NCI-H2107 treated with DMSO at 0.1 percent for 48 hours (cell line): ENCODE data around the gene PCNX3.
"Not testable (repeated sequence)": the region's sequence is repeated elsewhere in the genome, so short reads cannot be mapped to it uniquely, and the experiment has no call there.

Experiments
- DNase-seq: peaks from one replicate; lab custom pipeline; 2025; ENCODE audit not compliant: unreplicated experiment; lab: John Stamatoyannopoulos, UW

PCNX3 gene

GRCh38 chr11:65651589-65652510 lies 36.3 kb downstream of the PCNX3 start:
- no peak for DNase-seq

DNA sequence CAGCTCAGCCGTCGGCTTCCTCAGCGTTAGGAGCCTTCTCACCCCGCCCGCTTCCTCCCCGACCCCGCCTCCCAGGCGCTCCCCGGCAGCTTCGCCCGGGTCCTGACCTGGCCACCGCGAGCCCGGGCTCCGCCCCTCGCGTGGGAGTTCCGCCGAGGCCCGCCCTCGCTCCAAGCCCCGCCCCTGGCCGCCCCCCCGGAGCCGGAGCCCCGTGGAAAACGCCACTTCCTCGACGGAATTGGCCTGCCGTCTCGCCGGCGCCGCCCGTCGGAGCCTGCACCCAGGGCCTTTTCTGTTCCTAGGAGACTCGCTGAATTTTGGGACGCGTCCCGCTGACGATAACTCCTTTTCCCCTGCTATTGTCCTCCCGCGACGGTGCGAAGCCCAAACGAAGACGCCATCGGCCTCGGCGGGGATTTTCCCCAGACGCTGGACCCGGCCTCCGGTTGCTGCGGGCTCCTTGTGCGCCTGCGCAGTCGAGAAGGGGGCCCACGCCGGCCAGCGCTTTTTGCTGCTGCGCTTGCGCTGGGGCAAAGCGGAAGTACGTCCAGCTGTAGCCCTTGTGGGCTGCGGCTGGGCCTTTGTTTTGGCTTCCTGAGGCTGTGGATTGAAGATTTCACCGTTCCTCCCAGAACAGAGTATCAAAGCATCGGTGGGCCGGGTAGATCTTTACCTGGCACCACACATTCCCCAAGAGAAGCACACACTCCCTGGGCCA lies 37.1 kb downstream of the PCNX3 start:
- DNase-seq = peak; percentile 68

DNA sequence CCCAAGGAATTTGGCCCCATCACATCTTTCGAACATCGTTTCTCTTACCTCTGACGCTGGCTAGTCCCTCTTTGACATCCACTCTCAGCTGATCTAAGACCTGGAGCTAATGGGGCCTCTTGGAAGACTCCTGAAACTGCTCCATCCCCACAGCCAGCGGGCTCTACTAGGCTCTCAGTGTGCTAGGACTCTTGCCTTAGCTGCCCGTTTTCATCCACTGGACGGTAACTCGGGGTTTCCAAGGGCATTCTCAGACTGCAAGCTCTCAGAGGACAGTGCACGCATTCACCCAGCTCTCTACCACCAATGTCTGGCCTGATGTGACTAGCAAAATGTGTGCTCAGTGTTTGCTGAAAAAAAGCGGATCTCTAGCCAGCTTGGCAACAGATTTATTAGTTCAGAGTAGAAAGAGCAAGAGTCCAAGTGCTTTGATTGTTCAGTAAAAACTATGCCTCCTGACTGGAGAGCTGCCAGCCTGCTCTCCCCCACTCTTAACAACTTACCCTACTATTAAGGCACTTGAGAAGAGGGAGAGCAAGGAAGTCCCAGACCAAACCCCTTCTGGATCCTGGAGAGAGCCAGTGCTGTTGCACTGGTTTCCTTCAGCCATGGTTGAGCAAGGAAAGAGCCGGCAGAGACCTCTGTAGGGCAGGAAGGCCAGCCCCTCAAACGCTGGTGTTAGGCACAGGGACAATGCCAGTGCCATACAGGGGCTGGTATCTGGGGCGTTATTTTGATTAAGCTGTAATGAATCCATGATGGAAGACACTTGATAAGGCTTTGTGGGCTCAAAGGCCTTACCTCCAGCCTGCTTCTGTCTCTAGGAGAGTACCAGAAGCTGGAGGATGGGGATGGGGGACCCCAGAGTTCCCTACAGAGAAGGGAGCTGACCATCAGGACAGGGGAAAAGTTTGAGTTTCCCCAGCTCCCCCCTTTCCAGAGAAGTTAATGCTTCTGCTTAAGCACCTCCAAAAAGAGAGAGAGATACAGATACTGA lies 38.0 kb downstream of the PCNX3 start:
- no peak for DNase-seq

DNA sequence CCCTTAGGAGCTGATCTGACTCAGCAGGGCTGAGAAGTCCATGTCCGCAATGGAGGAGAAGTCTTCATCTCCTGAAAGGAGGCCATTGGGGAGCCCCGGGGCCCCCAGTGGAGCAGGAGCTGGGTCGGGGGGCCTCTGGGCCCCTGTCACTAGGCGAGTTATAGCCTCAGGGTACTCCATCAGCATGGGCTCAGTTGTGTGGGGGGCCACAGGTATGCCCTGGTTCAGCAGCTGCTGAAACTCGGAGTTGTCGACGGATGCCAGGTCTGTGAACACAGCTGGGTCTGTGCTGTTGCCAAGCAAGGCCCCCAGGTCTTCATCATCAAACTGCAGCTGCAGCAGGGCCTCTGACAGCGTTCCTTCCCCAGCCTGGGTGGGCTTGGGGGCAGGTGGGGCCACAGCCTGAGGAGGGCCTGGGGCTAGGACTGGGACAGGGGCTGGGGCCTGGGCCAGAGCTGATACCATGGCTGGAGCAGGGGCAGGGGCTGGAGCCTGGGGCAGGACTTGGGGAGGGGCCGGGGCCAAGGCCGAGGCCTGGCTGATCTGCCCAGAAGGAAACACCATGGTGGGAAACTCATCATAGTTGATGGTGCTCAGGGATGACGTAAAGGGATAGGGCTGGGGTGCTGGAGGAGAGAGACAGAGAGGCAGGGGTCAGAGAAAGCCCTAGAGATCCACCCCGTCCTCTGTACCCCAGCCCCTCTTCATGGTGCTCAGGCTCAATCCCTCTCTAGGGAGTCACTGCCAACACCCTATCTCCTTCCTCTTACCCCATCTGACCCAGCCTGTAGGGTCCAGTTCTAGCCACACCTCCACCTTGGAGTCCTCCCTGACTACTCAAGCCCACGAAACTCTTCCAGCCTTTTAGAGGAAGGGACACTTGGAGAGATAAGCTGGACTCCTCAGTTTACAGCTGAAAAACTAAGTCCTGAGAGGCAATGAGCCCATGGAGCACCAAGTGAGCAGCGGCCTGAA lies 39.1 kb downstream of the PCNX3 start:
- DNase-seq = no peak

DNA sequence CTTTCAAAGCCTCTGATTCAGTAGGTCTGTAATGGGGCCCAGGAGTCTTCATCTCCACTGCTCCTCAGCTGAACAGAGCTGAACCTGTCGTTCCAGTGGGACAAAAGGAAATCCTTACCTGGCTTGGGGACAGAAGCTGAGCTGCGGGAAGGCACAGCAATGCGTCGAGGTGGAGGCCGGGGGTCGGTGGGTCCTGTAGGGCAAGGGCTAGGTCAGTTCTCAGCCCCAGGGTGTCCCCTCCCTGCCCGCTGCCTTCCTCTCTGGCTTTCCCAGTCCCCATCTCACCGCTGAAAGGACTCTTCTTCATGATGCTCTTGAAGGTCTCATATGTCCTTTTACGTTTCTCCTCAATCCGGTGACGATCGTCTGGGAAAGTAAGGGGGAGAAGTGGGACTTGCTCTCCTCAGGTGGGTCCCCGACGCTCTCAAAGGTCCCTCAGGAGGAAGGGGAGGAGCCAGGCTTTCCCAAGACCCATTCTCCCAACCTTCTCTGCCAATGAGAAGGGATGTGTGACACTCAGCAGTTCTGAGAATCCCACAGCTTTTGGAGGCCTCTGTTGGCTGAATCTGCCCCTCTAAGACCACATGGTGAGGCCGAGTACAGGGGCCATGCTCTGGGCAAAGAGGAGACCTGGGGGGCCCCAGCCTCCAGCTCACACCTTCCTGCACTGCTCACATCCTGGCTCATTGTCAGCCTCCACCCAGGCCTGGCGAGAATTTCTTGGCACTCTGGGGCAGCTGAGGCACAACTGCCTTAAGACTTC lies 40.2 kb downstream of the PCNX3 start:
- DNase-seq = no peak

- DNase-seq = no peak
Observed at GRCh38 chr11:65657426-65657825, 41.9 kb downstream of the PCNX3 start.

GRCh38 chr11:65658174-65659021 lies 42.8 kb downstream of the PCNX3 start:
- DNase-seq = no peak

- no peak for DNase-seq
Observed at GRCh38 chr11:65660038-65660437, 44.5 kb downstream of the PCNX3 start.

DNA sequence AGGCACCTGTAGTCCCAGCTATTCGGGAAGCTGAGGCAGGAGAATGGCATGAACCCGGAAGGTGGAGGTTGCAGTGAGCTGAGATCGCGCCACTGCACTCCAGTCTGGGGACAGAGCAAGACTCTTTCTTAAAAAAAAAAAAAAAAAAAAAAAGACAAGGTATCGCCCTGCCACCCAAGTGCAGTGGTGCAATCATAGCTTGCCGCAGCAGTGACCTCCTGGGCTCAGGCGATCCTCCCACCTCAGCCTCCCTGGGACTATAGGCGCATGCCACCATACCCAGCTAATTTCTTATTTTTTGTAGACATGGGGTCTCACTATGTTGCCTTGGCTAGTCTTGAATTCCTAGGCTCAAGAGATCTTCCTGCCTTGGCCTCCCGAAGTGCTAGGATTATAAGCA lies 45.3 kb downstream of the PCNX3 start:
- not testable (repeated sequence) for DNase-seq

DNA sequence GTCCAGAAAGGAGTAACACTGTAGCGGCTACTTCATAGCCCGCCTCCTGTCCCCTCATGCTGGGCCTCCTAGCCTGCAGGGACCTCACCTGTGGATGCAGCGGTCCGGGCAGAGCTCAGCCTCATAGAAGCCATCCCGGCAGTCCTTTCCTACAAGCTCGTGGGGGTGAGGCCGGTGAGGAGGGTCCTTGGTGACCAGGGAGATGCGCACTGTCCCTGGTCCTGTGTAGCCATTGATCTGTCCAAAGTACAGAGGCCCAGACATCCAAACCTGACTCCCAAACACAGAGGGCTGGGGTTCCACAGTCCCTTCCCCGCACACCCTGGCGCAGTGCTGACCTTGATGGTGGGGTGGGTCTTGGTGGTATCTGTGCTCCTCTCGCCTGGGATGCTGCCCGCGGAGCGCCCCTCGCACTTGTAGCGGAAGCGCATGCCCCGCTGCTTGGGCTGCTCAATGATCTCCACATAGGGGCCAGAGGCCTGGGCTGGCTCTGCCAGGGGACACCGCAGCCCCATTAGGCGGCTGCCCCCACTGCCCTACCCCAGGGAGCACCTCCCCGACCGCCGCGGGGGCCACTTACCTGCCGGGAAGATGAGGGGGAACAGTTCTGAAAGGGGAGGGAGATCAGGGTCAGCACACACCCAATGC lies 46.1 kb downstream of the PCNX3 start:
- no peak for DNase-seq

DNA sequence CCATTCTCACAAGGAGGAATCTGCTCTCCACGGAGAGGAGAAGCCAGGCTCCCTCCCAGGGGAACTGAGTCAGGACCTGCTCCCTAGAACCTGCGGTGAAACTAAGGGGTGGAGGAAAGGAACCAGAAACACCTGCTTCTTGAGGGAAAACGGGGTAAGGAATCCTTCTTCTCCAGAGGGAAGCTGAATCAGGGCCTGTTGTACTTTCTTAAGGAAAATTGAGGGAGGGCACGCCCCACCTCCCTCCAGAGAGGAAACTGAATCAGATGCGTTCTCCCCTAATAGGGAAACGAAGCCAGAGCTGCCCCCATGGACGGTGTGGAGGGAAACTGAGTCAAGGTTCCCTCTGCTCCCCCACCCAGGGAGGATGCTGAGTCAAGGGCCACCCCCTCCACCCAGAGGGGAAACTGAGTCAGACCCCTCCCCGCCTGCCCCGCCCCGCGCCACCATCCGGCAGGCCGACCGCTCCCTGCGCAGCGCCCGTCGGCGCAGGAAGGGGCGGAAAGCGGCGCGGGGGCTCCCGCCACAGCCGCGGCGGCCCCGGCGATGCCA lies 46.7 kb downstream of the PCNX3 start:
- no peak for DNase-seq

DNA sequence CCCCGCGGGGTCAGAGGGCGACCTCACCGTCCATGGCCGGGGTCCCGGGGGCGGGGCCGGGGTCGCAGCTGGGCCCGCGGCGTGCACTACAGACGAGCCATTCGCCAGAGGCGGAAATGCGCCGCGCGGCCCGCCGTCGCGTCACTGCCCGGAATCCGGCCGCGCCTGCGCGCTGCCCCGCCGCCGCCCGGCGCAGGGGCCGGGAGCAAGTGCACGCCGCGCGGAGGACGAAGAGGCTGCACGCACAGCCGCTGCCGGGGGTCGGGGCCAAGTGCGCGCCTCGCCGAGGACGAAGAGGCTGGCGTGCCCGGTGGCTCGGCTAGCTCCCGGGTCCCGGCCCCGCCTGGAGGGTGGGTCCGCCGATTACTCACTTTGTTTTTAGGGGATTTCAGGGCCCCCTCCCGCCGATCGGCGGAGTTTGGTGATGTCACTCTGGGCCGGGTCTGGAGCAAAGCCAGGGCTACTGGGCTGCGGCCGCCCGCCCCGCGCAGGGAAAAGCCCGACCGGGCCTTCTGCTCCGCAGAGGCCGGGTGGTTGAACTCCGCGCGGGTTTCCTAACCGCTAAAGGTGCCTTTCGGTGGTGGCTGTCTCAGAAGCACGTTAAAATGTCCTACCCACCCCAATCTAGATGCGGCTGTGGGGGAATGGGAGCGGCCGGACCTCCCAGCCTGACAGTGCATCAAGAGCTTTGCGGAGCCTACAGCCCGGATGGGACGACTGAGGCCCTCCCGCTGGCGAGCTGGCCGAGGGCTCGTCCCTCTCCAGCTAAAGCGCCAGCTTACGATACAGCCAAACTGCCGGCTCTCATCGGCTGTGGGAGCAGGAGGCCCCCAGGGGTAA lies 47.4 kb downstream of the PCNX3 start, which contains the start of gene RELA:
TSS of gene RELA (minus strand) at position 118 of the 840 bp plus-strand sequence. CDS start at position 34, 84 bp downstream.
- DNase-seq = no peak

DNA sequence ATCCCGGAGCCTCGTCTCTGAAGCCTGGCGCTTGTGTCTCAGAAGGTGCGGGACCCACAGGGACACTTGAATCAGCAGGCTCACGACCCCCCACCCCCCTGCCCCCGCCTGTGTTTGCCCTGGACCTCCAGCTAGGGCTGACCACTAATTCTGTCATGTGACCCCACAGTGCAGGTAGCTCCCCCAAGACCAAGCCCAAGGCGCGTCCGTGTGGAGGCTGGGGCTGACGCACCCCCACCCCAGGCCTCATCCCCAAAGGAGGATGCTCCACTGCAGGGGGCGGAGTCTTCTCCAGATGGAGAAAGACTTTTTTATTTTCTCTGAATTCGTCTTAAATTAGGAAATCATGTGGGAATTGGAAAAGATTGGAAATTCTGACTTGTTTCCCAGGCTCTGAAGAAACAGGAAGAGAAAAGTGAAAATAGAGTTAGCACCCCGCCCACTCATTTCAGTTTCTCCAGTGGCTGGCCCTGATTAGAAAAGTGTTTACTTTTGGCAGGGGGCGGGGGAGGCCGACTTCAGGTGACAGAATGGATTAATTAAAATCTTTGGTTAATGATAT lies 48.1 kb downstream of the PCNX3 start:
- no peak for DNase-seq

DNA sequence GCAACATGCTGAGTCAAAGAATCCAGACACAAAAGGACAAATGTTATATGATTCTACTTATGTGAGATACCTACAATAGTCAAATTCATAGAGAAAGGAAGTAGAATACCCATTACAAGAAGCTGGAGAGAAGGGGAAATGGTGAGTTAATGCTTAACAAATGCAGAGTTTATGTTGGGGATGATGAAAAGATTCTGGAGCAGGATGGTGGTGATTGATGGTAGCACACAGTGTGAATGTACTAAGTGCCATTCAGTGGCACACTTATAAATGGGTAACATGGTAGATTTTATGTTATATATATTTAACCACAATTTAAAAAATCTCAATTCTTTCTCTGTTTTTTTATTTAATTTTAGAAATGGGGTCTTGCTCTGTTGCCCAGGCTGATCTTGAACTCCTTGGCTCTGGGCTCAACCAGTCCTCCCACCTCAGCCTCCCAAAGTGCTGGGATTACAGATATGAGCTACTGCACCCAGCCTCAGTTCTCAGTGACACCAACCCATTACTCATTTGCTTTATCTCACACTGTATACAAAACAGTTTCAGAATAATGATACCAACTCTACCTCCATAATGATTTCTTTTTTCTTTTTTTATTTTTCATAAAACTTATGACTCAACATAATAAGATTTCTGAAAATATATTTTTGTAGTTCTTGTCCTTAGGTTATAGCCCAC lies 56.7 kb downstream of the PCNX3 start:
- DNase-seq = no peak

DNA sequence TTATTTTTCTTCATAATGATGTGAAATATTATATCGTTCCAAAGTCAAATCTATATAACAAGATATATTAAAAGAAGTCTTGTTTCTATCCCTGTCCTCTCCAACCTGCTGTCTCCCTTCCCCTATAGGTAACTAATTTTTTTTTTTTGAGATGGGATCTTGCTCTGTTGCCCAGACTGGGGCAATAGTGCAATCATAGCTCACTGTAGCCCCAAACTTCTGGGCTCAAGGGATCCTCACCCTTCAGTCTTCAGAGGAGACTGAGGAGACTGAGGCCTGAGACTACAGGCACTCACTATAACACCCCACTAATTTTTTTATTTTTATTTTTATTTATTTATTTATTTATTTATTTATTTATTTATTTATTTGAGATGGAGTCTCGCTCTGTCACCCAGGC lies 57.4 kb downstream of the PCNX3 start:
- DNase-seq = no peak
